ENCODE measurements around the gene TMPRSS4.

- TF ChIP-seq CTCF (IDR thresholded peaks at IDR 0.05) (no peak), EZH2 (IDR thresholded peaks at IDR 0.05; ENCODE audit: borderline replicate concordance, insufficient read depth, low read depth, low read length, poor library complexity, severe bottlenecking) (no peak)
These were observed 24.2 kb upstream of the TMPRSS4 start for GRCh38 chr11:118052581-118053206.

Measured in B cell (primary cell).